ENCODE measurements around the gene TDRD7. TPM values are rescaled to one million over a fixed set of nuclear protein-coding genes. Genes with fewer than 3 reads are reported as not detected.
A peak's percentile ranks its signal among the peaks of the same experiment; 100 is the strongest.

TDRD7 gene
- total and polyA plus RNA-seq, 2 of the 13 experiments (the other 11 are each of a cell fraction or from before 2014, with no cell fraction given), result 9.8 to 15.5 TPM

- no peak for TF ChIP-seq ZBTB40 (IDR thresholded peaks at IDR 0.05)
- TF ChIP-seq ZBTB40 (CRISPR knock-in tag; IDR thresholded peaks at IDR 0.05), result no peak
- TF ChIP-seq HNF4A (CRISPR knock-in tag; IDR thresholded peaks at IDR 0.05), result no peak
- no peak for TF ChIP-seq NR2F2 (IDR thresholded peaks at IDR 0.05; ENCODE audit: borderline replicate concordance, low read depth)
- TF ChIP-seq BRD4 (CRISPR knock-in tag; IDR thresholded peaks at IDR 0.05), result no peak
- TF ChIP-seq ZNF354B (CRISPR knock-in tag; IDR thresholded peaks at IDR 0.05), result 0 out of 2 replicates have a peak, but pooled peaks have one; percentile 85
- TF ChIP-seq MAFG (CRISPR knock-in tag; IDR thresholded peaks at IDR 0.05), result no peak
- no peak for TF ChIP-seq JDP2 (CRISPR knock-in tag; IDR thresholded peaks at IDR 0.05; ENCODE audit: borderline replicate concordance)
- TF ChIP-seq ZBTB1 (CRISPR knock-in tag; IDR thresholded peaks at IDR 0.05; ENCODE audit: borderline replicate concordance), result no peak
- TF ChIP-seq TCF7 (IDR thresholded peaks at IDR 0.05; ENCODE audit: low read depth), result no peak
- TF ChIP-seq ARNT2 (CRISPR knock-in tag; IDR thresholded peaks at IDR 0.05; ENCODE audit: low read depth), result no peak
- no peak for TF ChIP-seq MIER3 (CRISPR knock-in tag; IDR thresholded peaks at IDR 0.05; ENCODE audit: borderline replicate concordance)
- TF ChIP-seq ZNF839 (CRISPR knock-in tag; IDR thresholded peaks at IDR 0.05; ENCODE audit: borderline replicate concordance), result no peak
- TF ChIP-seq AHDC1 (CRISPR knock-in tag; IDR thresholded peaks at IDR 0.05; ENCODE audit: borderline replicate concordance), result no peak
- TF ChIP-seq SAFB2 (CRISPR knock-in tag; IDR thresholded peaks at IDR 0.05; ENCODE audit: borderline replicate concordance, low read depth), result no peak
- no peak for TF ChIP-seq ZNF382 (CRISPR knock-in tag; IDR thresholded peaks at IDR 0.05; ENCODE audit: borderline replicate concordance)
Measured at GRCh38 chr9:97398999-97399758, 12.7 kb upstream of the TDRD7 start (continued).

Measured in HepG2 (cell line).